RWPE1 (cell line): ENCODE data around the gene SNAI3.

Experiments used
- CTCF ChIA-PET: fragments of 350-600 bp; sonication (Branson Sonifier 250); formaldehyde crosslinking; extraction: SDS; loops from one replicate; lab custom pipeline; 2021; lab: Yijun Ruan, JAX
- POLR2A ChIA-PET: fragments of 400-600 bp; formaldehyde crosslinking; extraction: SDS; loops from one replicate; lab custom pipeline; 2020; ENCODE audit warnings: antibody characterized with exemption; ENCODE audit not compliant: low non-redundant PET; lab: Yijun Ruan, JAX
- DNase-seq: peaks from one replicate; pipeline ENCODE4 v3.0.0; 2012; ENCODE audit warnings: low spot score
- H3K27ac ChIP-seq: fragments of 450-650 bp; 2 replicates; pipeline ENCODE4 v1.5.1; 2017
- TF ChIP-seq, protein P1 (sequence below): fragments of 450-650 bp; conservative IDR thresholded peaks from 2 replicates; pipeline ENCODE4 v1.5.1; 2017; ENCODE audit warnings: low read depth, mild to moderate bottlenecking

The SNAI3 gene

GRCh38 chr16:88732961-88733294, 46.6 kb upstream of the SNAI3 start:
- POLR2A ChIA-PET, result no interaction called here
- TF ChIP-seq, protein P1, sequence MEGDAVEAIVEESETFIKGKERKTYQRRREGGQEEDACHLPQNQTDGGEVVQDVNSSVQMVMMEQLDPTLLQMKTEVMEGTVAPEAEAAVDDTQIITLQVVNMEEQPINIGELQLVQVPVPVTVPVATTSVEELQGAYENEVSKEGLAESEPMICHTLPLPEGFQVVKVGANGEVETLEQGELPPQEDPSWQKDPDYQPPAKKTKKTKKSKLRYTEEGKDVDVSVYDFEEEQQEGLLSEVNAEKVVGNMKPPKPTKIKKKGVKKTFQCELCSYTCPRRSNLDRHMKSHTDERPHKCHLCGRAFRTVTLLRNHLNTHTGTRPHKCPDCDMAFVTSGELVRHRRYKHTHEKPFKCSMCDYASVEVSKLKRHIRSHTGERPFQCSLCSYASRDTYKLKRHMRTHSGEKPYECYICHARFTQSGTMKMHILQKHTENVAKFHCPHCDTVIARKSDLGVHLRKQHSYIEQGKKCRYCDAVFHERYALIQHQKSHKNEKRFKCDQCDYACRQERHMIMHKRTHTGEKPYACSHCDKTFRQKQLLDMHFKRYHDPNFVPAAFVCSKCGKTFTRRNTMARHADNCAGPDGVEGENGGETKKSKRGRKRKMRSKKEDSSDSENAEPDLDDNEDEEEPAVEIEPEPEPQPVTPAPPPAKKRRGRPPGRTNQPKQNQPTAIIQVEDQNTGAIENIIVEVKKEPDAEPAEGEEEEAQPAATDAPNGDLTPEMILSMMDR, result no peak
- DNase-seq, result no peak
- H3K27ac ChIP-seq, result peak overlapping the region; percentile 63
- CTCF ChIA-PET, result interaction anchor here (0.7 to 1.0 kb wide), 2 partner anchors 15 to 444 kb away, joined by 3 read pairs; no protein-coding TSS in a partner anchor

DNA sequence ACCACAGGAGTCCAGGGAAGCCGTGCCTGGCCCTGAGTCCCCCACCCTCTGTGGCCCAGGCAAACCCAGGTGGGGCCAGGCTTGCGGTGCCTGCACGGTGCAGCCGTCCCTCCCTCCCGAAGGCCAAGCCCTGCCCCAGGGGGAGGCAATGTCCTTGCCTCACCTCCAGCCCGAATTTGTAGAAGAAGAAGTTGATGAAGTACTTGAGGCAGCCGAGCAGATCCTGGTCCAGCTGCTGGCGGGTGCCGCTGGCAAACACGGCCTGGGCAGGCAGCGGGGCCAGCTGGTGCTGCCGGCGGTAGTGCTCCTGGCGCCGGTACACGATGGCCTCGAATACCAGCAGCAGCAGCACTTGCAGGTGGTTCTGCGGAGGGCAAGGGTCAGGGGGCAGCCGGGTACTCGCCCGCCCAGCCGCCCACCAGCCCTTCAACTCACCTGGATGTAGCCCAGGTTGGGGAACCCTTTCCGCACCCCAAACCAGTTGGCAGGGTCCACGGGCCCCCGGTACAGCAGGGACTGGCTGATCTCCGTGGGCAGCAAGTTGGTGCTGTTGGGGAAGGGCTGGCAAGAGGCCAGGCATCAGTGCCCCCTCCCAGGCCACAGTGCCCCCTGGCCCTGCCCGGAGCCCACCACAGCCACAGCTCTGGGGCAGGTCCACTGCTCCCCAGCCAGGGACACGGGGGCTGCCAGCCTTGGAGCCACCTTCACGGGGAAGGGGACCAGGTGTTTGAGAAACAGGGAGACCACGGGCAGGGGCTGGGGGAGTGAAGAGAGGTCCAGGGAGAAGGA, 46.1 kb upstream of the SNAI3 start:
- peak overlapping the region; percentile 63 for H3K27ac ChIP-seq
- CTCF ChIA-PET, result interaction anchor here (0.6 to 1.0 kb wide), 3 partner anchors 15 to 445 kb away, joined by 3 read pairs; no protein-coding TSS in a partner anchor
- peak; percentile 26 for DNase-seq
- POLR2A ChIA-PET, result interaction anchor here (0.6 kb wide), 1 partner anchor 28 kb away, joined by 3 read pairs; no protein-coding TSS in a partner anchor
- TF ChIP-seq, protein P1, result no peak

GRCh38 chr16:88731699-88732098, 45.4 kb upstream of the SNAI3 start:
- peak overlapping the region; percentile 63 for H3K27ac ChIP-seq
- ChIA-PET CTCF (interaction anchor here (0.6 kb wide), 1 partner anchor 53 kb away, joined by 3 read pairs; no protein-coding TSS in a partner anchor), POLR2A (no interaction called here)
- DNase-seq, result peak; percentile 69
- TF ChIP-seq, protein P1, result no peak

- H3K27ac ChIP-seq, result peak overlapping the region; percentile 24
- DNase-seq, result no peak
- TF ChIP-seq, protein P1, result no peak
- ChIA-PET POLR2A (no interaction called here), CTCF (no interaction called here)
Measured at GRCh38 chr16:88730632-88731607, 44.6 kb upstream of the SNAI3 start.

DNA sequence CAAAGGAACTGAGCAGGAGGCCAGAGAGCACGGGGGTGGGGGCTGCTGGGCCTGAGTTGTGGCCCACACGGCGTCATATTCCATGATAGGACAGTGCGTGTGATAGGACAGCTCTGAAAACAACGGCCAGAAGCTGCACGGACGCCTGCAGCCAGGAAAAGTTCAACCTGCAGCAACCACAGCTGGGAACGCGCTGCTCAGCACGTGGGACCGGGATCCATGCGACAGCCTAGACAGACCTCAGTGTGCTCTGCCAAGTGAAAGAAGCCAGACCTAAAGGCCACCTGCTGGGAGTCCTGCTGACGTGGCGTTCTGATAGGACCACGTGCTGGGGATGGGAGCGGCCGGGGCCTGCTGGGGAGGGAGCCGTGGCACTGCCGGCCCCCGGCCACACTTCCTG, 41.6 kb upstream of the SNAI3 start:
- ChIA-PET CTCF (no interaction called here), POLR2A (no interaction called here)
- no peak for DNase-seq
- TF ChIP-seq, protein P1, result no peak
- H3K27ac ChIP-seq, result no peak overlapping the region

- DNase-seq, result no peak
- POLR2A ChIA-PET, result no interaction called here
- CTCF ChIA-PET, result no interaction called here
- TF ChIP-seq, protein P1, result no peak
- no peak overlapping the region for H3K27ac ChIP-seq
Measured at GRCh38 chr16:88726981-88727380, 40.7 kb upstream of the SNAI3 start.
